ENCODE data around the gene TTC36.
"Not testable (repeated sequence)": the region's sequence is repeated elsewhere in the genome, so short reads cannot be mapped to it uniquely, and the experiment has no call there.

Gene TTC36, protein sequence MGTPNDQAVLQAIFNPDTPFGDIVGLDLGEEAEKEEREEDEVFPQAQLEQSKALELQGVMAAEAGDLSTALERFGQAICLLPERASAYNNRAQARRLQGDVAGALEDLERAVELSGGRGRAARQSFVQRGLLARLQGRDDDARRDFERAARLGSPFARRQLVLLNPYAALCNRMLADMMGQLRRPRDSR

DNA sequence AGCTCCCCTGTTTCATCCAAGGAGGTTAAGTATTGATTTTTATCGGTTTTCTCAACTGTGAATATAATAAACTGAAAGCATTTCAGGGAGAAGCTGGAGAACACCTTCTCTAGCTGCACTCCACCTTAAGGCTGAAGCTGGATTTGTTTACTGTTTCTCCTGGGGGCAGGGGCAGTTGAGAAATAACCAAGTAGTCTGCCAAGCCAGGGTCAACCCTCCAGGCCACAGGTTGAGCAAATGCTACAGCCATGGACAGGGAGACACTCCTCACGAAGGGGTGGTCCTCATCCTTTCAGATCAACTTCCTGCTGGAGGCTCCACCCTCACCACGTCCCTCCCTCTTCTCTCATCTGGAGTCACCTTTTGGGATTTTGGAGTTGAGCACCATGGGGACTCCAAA is at the start of gene TTC36:
TSS of gene TTC36 (plus strand) at position 366 of the 400 bp plus-strand sequence. CDS start at position 387, 21 bp downstream.
- no peak for DNase-seq (ENCODE audit: low spot score)

DNA sequence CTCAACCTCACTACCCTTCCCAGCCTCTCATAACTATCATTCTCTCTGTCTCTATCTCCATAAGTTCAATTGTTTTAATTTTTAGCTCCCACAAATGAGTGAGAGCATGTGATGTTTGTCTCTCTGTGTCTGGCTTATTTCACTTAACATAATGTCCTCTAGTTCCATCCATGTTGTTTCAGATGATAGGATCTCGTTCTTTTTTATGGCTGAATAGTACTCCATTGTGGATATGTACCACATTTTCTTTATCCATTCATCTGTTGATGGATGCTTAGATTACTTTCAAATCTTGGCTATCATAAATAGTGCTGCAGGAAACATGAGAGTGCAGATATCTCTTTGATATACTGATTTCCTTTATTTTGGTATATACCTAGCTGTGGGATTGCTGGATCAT is 46.0 kb upstream of the TTC36 start:
- not testable (repeated sequence) for DNase-seq (ENCODE audit: low spot score)

DNA sequence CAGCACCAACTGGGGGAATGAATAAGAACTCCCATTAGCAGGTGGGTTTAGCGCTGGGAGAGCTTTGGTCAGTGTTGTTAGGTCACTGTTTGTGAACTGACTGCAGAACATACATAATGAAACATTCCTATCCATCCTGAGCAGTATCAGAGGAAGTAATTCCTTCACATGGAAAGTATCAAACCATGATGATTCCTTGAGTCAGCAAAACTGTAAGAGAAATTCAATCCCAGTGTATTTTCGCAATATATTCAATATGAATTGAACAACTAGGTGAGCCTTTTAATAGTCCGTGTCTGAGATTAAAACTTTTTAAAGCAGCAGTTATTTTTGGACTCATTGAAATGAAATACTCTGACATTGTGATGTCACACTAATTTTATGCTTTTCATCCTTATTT is 42.9 kb upstream of the TTC36 start:
- no peak for DNase-seq (ENCODE audit: low spot score)

DNA sequence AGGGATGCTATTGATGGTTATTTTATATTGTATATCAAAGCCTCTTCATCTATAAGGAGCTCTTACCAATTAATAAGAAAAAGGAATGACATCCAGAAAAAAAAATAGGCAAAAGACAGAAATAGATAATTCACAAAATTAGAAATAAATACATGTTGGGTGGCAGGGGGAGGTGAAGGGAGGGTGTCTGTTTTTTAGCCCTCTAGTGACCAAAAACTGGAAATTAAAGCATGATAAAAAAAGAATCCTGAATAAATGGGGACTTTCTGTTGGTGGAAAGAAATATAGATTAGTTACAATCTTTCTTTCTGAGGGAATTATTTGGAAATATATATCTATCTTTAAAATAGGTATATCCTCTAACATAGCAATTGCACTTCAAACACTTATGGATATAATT is 42.0 kb upstream of the TTC36 start:
- DNase-seq (ENCODE audit: low spot score) = no peak

DNA sequence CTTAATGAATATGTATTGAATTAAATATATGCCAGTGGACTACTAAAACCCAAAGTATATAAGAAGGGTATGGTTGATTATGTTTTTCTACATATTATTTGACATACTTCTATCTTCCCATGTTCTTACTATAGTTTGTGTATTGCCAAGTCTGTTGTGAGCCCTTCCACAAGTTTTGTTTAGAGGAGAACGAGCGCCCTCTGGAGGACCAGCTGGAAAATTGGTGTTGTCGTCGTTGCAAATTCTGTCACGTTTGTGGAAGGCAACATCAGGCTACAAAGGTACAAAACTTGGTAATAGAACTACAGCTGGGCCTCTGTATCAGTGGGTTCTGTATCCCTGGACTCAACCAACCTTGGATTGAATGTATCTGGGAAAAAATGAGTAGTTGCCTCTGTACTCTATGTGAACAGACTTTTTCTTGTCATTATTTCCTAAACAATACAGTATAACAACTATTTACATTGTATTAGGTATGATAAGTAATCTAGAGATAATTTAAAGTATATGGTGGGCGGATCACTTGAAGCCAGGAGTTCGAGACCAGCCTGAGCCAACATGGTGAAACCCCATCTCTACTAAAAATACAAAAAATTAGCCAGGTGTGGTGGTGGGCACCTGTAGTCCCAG is 38.7 kb upstream of the TTC36 start:
- peak; percentile 59 for DNase-seq (ENCODE audit: low spot score)

DNA sequence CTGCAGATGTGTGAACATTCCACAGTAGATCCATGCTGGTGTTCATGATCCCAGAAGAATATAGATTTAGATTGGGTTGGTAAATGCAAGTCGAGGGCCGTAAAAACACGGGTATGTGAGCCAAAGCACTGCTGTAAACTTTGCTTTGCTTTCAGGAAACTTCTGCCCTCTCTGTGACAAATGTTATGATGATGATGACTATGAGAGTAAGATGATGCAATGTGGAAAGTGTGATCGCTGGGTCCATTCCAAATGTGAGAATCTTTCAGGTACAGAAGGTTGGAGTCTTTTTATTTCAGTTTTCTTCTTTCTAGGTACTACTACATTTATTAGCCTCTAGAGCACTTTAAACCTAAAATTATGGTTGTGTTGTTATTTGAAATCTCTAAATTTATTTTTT is 36.2 kb upstream of the TTC36 start:
- DNase-seq (ENCODE audit: low spot score) = no peak

- no peak for DNase-seq (ENCODE audit: low spot score)
These were observed 29.4 kb upstream of the TTC36 start for GRCh38 chr11:118497831-118498230.

DNA sequence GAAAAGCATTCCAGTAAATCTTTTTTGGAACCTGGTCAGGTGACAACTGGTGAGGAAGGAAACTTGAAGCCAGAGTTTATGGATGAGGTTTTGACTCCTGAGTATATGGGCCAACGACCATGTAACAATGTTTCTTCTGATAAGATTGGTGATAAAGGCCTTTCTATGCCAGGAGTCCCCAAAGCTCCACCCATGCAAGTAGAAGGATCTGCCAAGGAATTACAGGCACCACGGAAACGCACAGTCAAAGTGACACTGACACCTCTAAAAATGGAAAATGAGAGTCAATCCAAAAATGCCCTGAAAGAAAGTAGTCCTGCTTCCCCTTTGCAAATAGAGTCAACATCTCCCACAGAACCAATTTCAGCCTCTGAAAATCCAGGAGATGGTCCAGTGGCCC is 24.1 kb upstream of the TTC36 start:
- DNase-seq (ENCODE audit: low spot score) = no peak

GRCh38 chr11:118511601-118512000 is 15.7 kb upstream of the TTC36 start:
- DNase-seq (ENCODE audit: low spot score) = no peak

GRCh38 chr11:118514103-118514502 is 13.2 kb upstream of the TTC36 start:
- DNase-seq (ENCODE audit: low spot score) = no peak

DNA sequence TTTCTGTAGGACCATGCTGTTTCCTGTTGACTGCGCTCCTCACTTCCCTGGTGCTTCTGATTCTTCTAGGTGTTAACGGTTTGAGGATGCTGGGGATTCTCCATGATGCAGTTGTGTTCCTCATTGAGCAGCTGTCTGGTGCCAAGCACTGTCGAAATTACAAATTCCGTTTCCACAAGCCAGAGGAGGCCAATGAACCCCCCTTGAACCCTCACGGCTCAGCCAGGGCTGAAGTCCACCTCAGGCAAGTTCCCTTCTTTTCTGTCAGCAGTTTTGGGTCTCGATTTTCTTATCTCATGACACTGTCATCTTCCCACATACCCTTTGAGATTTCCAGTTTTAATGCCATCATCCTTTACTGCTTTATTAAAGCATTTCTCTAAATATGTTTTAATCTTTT is 7.7 kb upstream of the TTC36 start:
- DNase-seq (ENCODE audit: low spot score) = no peak

- no peak for DNase-seq (ENCODE audit: low spot score)
These were observed 5.4 kb upstream of the TTC36 start for GRCh38 chr11:118521892-118522311.

GRCh38 chr11:118522571-118523072 is 4.7 kb upstream of the TTC36 start:
- peak; percentile 63 for DNase-seq (ENCODE audit: low spot score)

DNA sequence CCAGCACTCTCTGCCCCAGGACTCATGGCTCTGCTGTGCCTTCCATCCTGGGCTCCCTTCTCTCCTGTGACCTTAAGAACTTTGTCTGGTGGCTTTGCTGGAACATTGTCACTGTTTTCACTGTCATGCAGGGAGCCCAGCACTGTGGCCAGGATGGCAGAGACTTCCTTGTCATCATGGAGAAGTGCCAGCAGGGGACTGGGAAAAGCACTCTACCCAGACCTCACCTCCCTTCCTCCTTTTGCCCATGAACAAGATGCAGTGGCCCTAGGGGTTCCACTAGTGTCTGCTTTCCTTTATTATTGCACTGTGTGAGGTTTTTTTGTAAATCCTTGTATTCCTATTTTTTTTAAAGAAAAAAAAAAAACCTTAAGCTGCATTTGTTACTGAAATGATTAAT is 2.9 kb upstream of the TTC36 start:
- DNase-seq (ENCODE audit: low spot score) = no peak

DNA sequence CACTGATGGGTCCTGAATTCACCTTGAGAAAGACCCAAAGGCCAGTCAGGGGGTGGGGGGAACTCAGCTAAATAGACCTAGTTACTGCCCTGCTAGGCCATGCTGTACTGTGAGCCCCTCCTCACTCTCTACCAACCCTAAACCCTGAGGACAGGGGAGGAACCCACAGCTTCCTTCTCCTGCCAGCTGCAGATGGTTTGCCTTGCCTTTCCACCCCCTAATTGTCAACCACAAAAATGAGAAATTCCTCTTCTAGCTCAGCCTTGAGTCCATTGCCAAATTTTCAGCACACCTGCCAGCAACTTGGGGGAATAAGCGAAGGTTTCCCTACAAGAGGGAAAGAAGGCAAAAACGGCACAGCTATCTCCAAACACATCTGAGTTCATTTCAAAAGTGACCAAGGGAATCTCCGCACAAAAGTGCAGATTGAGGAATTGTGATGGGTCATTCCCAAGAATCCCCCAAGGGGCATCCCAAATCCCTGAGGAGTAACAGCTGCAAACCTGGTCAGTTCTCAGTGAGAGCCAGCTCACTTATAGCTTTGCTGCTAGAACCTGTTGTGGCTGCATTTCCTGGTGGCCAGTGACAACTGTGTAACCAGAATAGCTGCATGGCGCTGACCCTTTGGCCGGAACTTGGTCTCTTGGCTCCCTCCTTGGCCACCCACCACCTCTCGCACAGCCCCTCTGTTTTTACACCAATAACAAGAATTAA is 2.4 kb upstream of the TTC36 start:
- no peak for DNase-seq (ENCODE audit: low spot score)

DNA sequence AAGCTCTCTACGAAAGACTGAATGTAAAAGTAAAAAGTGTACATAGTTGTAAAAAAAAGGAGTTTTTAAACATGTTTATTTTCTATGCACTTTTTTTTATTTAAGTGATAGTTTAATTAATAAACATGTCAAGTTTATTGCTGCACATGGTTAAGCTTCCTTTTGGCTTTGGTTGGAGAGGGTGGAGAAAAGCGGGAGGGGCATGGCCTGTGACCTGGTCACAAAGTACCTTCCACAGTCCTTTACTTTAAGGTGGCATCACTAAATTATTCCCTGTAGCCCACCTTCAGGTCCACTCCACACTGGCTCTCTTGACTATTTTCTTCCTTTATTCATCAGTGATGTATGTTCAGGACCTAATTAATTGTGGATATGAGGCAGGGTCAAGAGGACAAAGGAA is 586 bp upstream of the TTC36 start:
- no peak for DNase-seq (ENCODE audit: low spot score)

DNA sequence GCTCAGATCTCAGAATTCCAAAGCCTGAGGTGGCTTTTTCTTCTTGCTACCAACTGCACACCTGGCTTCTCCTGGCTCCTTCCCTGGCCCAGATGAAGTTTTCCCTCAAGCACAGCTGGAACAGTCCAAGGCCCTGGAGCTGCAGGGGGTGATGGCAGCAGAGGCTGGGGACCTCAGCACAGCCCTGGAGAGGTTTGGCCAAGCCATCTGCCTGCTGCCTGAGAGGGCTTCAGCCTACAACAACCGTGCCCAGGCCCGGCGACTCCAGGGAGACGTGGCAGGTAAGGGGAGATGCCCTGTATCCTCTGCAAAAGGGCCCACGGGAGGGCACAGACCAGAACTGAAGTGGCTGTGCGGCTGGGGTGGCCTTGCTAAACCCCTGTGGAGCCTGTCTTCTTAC is 1.2 kb downstream of the TTC36 start:
- DNase-seq (ENCODE audit: low spot score) = no peak

DNA sequence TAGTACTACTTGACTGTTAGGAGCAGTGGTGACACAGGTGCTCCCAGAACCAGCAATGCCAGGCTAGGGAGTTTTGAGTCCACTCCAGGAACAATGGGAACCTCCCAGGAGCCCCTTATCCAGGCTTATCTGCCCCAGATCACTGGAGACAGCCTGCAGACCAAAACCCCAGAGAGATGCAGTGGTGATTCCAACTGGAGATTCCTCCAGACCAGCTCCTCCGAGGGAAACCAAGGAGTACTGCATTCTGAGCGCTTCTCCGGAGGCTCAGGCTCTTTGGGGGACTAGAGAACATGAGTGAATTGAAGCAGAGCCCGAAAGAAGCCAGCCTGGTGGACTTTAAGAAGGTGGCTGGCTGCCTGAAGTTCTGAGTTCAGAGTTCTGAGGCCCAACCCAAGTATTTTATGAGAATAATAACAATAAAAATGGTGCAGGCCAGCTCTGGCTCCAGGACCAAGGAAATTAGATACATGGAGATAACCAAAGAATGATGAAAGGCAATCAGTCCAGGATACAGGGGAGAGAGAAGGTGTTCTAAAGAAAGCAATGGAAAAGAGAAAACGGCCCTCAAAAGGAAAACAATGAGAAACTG is 2.4 kb downstream of the TTC36 start:
- DNase-seq (ENCODE audit: low spot score) = no peak

DNA sequence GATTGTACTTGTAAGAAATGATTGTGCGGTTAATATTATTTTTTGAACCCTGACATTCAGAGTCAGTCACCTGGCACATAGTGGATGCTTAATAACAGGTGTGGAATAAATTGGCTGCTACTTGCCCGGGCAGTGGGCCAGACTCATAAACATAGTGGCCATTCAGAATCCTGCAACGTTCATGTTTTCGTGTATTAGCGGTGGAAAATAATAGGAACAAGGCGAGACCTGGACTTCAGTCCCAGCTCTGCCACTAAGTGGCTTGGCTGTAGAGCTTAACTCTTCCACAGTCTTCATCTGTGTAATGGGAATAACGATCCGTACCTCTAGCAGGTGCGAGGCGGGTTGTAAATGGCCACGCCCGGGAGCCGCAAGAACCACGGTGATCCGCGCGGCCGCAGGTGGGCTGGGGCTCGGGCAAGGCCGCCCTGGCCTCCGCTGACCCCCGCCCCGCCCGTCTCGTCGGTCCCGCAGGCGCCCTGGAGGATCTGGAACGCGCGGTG is 3.0 kb downstream of the TTC36 start:
- no peak for DNase-seq (ENCODE audit: low spot score)

DNA sequence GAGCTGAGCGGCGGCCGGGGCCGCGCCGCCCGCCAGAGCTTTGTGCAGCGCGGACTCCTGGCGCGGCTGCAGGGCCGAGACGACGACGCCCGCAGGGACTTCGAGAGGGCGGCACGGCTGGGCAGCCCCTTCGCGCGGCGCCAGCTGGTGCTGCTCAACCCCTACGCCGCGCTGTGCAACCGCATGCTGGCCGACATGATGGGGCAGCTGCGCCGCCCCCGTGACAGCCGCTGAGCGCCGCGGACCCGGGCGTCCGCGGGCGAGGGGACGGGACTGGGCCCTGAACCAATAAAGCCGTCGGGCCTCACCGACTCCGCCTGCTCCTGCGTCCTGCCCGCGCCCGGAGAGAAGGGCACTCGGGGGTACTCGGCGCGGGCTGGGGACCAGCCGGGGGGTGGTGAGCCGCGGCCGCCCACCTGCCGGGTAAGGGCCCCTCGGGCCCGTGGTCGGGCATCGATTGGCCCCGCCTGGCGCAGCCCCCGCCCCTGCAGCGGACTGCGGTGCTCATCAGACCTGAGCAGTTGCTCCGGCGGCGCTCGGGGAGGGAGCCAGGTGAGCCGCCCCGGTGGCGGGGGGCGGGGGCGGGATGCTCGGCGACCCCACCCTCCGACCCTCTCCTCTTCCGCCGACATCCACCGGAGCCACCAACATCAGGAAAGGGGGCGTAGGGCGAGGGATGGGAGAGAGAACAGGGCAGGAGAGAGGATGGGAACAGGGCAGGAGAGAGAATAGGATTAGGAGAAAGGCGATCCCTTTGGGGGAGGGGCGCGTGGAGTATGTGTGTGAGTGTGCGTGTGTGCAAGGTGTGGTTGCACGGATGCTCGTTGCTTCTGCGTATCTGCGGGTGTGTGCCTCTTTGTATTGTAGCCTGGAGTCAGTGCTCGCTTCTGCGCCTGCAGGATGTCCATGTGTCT is 3.7 kb downstream of the TTC36 start, which contains the start of gene TMEM25:
TSS of gene TMEM25 (plus strand) at position 510 of the 914 bp plus-strand sequence. CDS start 610 bp downstream, outside the sequence.
- peak; percentile 91 for DNase-seq (ENCODE audit: low spot score)

DNA sequence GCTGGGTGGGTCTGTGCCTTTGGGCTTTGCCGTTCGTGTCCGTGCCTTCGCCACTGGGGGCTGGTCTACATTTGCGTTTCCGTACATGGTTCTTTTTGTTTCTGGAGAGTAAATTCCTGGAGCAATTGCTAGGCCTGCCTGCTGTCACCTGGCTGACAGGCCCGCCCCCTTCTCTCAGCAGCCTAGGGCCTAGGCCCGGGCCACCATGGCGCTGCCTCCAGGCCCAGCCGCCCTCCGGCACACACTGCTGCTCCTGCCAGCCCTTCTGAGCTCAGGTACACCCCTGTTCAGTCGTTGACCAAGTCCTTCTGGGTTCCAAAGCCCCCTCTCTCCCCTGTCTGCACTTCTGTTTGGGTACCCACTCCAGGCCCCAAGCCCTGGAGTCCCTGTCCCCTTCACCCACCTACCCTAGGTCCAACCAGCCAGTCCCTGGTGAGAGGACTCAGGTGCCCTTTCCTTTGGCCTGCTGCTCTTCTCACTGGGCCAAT is 4.4 kb downstream of the TTC36 start:
- no peak for DNase-seq (ENCODE audit: low spot score)

Measured in HuH-7 (cell line).